ENCODE results near the gene ZNF628.

The ZNF628 gene

GRCh38 chr19:55465460-55466240 lies 10.8 kb upstream of the ZNF628 start:
- no peak for DNase-seq (ENCODE audit: low read depth in 2 of 2)

GRCh38 chr19:55466241-55466614 lies 10.2 kb upstream of the ZNF628 start:
- DNase-seq (ENCODE audit: low read depth in 2 of 2), result no peak

GRCh38 chr19:55467236-55468053 lies 9.0 kb upstream of the ZNF628 start:
- DNase-seq (ENCODE audit: low read depth in 2 of 2), result peak; percentile 52 to 60

- DNase-seq (ENCODE audit: low read depth in 2 of 2), result no peak
Observed at GRCh38 chr19:55468054-55468393, 8.4 kb upstream of the ZNF628 start.

- no peak for DNase-seq (ENCODE audit: low read depth in 2 of 2)
Observed at GRCh38 chr19:55471266-55471665, 5.2 kb upstream of the ZNF628 start.

GRCh38 chr19:55472463-55472862 lies 4.0 kb upstream of the ZNF628 start:
- DNase-seq (ENCODE audit: low read depth in 2 of 2), result no peak

GRCh38 chr19:55473225-55474012 lies 3.0 kb upstream of the ZNF628 start:
- no peak for DNase-seq (ENCODE audit: low read depth in 2 of 2)

GRCh38 chr19:55474269-55475265 lies 1.9 kb upstream of the ZNF628 start:
- DNase-seq (ENCODE audit: low read depth in 2 of 2), result no peak

- no peak for DNase-seq (ENCODE audit: low read depth in 2 of 2)
Observed at GRCh38 chr19:55477905-55478304, 1.5 kb downstream of the ZNF628 start.

- DNase-seq (ENCODE audit: low read depth in 2 of 2), result no peak
Observed at GRCh38 chr19:55478364-55478763, 1.9 kb downstream of the ZNF628 start.

- DNase-seq (ENCODE audit: low read depth in 2 of 2), result no peak
Observed at GRCh38 chr19:55479045-55479444, 2.6 kb downstream of the ZNF628 start.

- no peak for DNase-seq (ENCODE audit: low read depth in 2 of 2)
Observed at GRCh38 chr19:55479451-55480230, 3.2 kb downstream of the ZNF628 start.

GRCh38 chr19:55481148-55481793 lies 4.9 kb downstream of the ZNF628 start:
- no peak for DNase-seq (ENCODE audit: low read depth in 2 of 2)

GRCh38 chr19:55481794-55482155 lies 5.4 kb downstream of the ZNF628 start:
- no peak for DNase-seq (ENCODE audit: low read depth in 2 of 2)

- DNase-seq (ENCODE audit: low read depth in 2 of 2), result no peak
Observed at GRCh38 chr19:55482156-55482961, 5.9 kb downstream of the ZNF628 start.

GRCh38 chr19:55482967-55483705 lies 6.7 kb downstream of the ZNF628 start:
- no peak for DNase-seq (ENCODE audit: low read depth in 2 of 2)

- no peak for DNase-seq (ENCODE audit: low read depth in 2 of 2)
Observed at GRCh38 chr19:55483706-55484592, 7.5 kb downstream of the ZNF628 start.

Data from stimulated activated CD8-positive, alpha-beta memory T cell treated with anti-CD3 and anti-CD28 coated beads, Interleukin-2, amount 100 ng/mL, for 48 hours (primary cell).